Left ventricle myocardium inferior (tissue), 1 donor: Measurements from ENCODE around the gene TBCK. TPM values are rescaled to one million over a fixed set of nuclear protein-coding genes. Genes with fewer than 3 reads are reported as not detected.

ENCODE experiments used
- DNase-seq: peaks from one replicate; pipeline ENCODE4 v3.0.0-alpha.2; 2020
- H3K27ac ChIP-seq: fragments of 200-600 bp; replicated peaks from 2 replicates; pipeline ENCODE4 v1.8.0; 2021
- H3K27me3 ChIP-seq: fragments of 200-600 bp; 2 replicates; pipeline ENCODE4 v1.8.0; 2021; ENCODE audit warnings: low read depth
- H3K36me3 ChIP-seq: fragments of 200-600 bp; 2 replicates; pipeline ENCODE4 v1.8.0; 2021
- H3K4me1 ChIP-seq: fragments of 200-600 bp; 2 replicates; pipeline ENCODE4 v1.8.0; 2021
- H3K4me3 ChIP-seq: fragments of 200-600 bp; 2 replicates; pipeline ENCODE4 v1.8.0; 2021; ENCODE audit warnings: mild to moderate bottlenecking, moderate library complexity
- H3K9me3 ChIP-seq: fragments of 200-600 bp; replicated peaks from 2 replicates; pipeline ENCODE4 v1.8.0; 2021
- CTCF ChIP-seq: fragments of 200-600 bp; IDR thresholded peaks from 2 replicates; pipeline ENCODE4 v1.8.0; 2021; ENCODE audit warnings: antibody characterized with exemption, mild to moderate bottlenecking, borderline replicate concordance
- intact Hi-C: fragments of 100-400 bp; cut with micrococcal nuclease; formaldehyde crosslinking; loops from one replicate; pipeline ENCODE4 v1.11.0; 2022
- total RNA-seq: library from RNA; stranded (reverse); fragmentation: NEBNext Ultra II Directional; extraction: Animal tissue kit (Norgen Biotek cat#: 25700); gene quantifications from one replicate; pipeline ENCODE4 v1.2.1, GENCODE V29; 2021
- donor health status: DM: no; HTN: yes; CAD: no; lungs with severe emphysema.

Gene TBCK
- total RNA-seq, 1 donor from 2014 or later: 20.3 TPM

- DNase-seq: no peak
- Histone ChIP-seq H3K27ac (no peak overlapping the region), H3K4me1 (no peaks in the 10 kb centered on the region), H3K4me3 (no peak overlapping the region), H3K27me3 (no peaks in the 10 kb centered on the region), H3K9me3 (peaks cover 41% of the 10 kb centered on the region), H3K36me3 (peaks cover 77% of the 10 kb centered on the region)
- intact Hi-C loops: no loop called here
- no peak for TF ChIP-seq CTCF
Observed at GRCh38 chr4:106092361-106093040, 223.5 kb downstream of the TBCK start.

GRCh38 chr4:106090826-106091225 lies 225.2 kb downstream of the TBCK start:
- Histone ChIP-seq H3K36me3 (peaks cover 78% of the 10 kb centered on the region), H3K4me1 (no peaks in the 10 kb centered on the region), H3K9me3 (peaks cover 58% of the 10 kb centered on the region), H3K4me3 (no peak overlapping the region), H3K27me3 (no peaks in the 10 kb centered on the region), H3K27ac (no peak overlapping the region)
- no peak for DNase-seq
- TF ChIP-seq CTCF: no peak
- intact Hi-C loops: no loop called here

GRCh38 chr4:106083065-106083464 lies 232.9 kb downstream of the TBCK start:
- Histone ChIP-seq H3K36me3 (peaks cover 55% of the 10 kb centered on the region), H3K9me3 (peaks cover 56% of the 10 kb centered on the region), H3K4me3 (no peak overlapping the region), H3K27me3 (no peaks in the 10 kb centered on the region), H3K27ac (no peak overlapping the region), H3K4me1 (no peaks in the 10 kb centered on the region)
- intact Hi-C loops: no loop called here
- DNase-seq: no peak
- no peak for TF ChIP-seq CTCF

- peaks cover 76% of the 10 kb centered on the region for H3K36me3 ChIP-seq
- peaks cover 53% of the 10 kb centered on the region for H3K9me3 ChIP-seq
- no peak overlapping the region for H3K27ac ChIP-seq
- DNase-seq: no peak
- intact Hi-C loops: no loop called here
- no peak for TF ChIP-seq CTCF
- no peak overlapping the region for H3K4me3 ChIP-seq
- no peaks in the 10 kb centered on the region for H3K27me3 ChIP-seq
- H3K4me1 ChIP-seq: no peaks in the 10 kb centered on the region
Observed at GRCh38 chr4:106080376-106080775, 235.6 kb downstream of the TBCK start.

GRCh38 chr4:106079616-106080015 lies 236.4 kb downstream of the TBCK start:
- intact Hi-C loops: no loop called here
- no peak for DNase-seq
- Histone ChIP-seq H3K4me1 (no peaks in the 10 kb centered on the region), H3K27me3 (no peaks in the 10 kb centered on the region), H3K9me3 (peaks cover 45% of the 10 kb centered on the region), H3K36me3 (peaks cover 82% of the 10 kb centered on the region), H3K4me3 (no peak overlapping the region), H3K27ac (no peak overlapping the region)
- TF ChIP-seq CTCF: no peak
